HG02571 (cell line): Measurements from ENCODE around the gene RXFP4.
"Not testable (repeated sequence)": the region's sequence is repeated elsewhere in the genome, so short reads cannot be mapped to it uniquely, and the experiment has no call there.

Experiments used
- ATAC-seq: cut with Tn5 transposase; IDR thresholded peaks from one replicate; pipeline ENCODE4 v1.9.1; 2021; ENCODE audit warnings: mild to moderate bottlenecking, moderate library complexity; ENCODE audit not compliant: unreplicated experiment

RXFP4 gene

DNA sequence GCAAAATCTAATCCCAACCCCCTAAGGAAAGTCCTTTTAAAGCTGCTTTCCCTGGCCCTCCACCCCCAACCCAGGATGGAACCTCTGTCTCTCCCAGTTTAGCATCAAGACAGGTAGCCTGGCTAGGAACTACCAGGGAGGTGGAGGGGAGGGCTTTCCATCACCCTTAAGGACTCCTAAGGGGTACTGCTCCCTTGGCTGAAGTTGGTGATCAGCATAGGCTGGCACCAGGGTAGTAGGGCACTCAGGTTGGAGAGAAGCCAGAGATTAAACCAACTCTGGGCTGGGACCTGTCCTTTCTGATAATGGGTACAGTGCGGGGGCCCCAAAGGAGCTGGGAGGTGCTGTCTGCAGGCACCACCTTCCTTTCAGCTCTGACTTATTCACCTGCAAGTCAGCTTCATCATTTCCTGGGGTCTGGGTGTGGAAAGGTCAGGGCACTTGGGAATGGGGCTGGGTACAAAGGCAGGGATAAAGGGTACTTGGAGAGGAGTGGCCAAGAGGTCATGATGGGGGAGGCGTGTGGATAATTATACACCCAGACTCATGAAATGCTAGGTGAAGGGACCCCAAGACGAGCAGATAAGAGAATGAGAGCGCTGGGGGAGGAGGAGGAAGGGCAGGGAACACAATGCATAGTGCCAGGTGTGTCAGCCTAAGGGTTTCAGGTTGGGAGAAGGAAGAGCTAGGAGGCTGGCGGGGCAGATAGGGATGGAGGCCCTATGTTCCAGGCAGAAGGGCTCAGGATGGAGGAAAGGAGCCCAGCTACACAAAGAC, 35.7 kb downstream of the RXFP4 start:
- no peak for ATAC-seq

- no peak for ATAC-seq
These were observed 36.4 kb downstream of the RXFP4 start for GRCh38 chr1:155977690-155978324.

GRCh38 chr1:155978325-155978972, 37.0 kb downstream of the RXFP4 start, which contains the start of gene ARHGEF2:
ARHGEF2 (minus strand) TSS chr1:155978547; CDS start chr1:155978427, 120 bp downstream.
- no peak for ATAC-seq

- no peak for ATAC-seq
These were observed 37.6 kb downstream of the RXFP4 start for GRCh38 chr1:155978973-155979429.

- ATAC-seq: no peak
These were observed 38.3 kb downstream of the RXFP4 start for GRCh38 chr1:155979597-155980343.

DNA sequence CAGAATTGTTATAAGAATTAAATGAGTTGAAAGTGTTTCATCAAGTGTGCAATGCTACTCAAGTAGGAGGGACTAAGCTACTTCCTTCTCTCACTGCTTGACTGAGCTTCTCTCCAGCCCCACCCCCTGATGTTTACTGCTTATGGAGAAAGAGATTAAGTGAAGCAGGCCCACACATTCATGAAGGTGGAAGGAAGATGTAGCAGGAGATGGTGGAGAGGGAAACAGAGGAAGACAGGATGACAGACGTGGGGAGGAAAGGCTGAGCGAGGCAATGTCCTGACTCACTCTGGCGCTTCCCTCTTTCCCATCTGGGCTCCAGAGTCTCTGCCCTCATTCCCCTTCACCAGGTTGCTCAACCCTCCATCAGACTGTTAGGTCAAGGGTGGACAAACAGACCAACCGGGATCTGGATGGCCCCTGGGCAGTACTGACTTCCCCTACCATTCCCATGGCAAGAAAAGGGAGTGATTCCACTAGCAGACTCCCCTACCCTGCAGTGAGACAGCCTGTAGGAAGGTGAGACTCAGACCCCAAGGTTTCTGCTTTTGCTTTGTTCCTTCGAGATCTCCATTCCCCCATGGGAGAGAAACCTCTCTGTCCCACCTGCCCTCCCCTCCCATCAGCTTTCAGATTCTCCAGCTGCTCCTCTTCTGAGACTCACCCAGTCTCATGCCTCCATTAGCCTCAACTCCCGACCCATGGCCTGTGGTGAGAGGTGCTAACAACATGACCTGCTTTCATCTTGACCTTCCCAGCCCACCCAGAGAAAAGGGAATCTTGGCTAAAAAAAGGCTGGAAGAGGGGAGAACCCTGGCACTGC, 40.0 kb downstream of the RXFP4 start:
- ATAC-seq: no peak

DNA sequence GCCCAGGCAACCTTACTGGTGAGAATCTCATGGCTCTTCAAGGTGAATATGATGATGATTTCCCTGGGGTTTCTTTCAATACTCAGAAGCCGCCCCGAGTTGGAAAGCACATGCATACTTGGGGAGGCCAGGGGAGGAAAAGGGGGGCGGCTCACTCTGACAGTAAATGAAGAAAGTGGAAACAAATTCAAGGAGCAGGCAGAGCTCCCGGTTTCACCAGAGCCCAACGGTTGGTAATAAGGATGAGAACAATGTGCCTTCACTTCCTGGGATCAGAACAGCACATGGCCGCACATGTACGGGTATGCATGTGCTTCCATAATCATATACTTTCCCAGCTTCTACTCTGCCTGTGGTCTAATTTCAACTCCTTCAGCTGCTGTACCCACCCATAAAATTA, 40.7 kb downstream of the RXFP4 start:
- ATAC-seq: no peak

DNA sequence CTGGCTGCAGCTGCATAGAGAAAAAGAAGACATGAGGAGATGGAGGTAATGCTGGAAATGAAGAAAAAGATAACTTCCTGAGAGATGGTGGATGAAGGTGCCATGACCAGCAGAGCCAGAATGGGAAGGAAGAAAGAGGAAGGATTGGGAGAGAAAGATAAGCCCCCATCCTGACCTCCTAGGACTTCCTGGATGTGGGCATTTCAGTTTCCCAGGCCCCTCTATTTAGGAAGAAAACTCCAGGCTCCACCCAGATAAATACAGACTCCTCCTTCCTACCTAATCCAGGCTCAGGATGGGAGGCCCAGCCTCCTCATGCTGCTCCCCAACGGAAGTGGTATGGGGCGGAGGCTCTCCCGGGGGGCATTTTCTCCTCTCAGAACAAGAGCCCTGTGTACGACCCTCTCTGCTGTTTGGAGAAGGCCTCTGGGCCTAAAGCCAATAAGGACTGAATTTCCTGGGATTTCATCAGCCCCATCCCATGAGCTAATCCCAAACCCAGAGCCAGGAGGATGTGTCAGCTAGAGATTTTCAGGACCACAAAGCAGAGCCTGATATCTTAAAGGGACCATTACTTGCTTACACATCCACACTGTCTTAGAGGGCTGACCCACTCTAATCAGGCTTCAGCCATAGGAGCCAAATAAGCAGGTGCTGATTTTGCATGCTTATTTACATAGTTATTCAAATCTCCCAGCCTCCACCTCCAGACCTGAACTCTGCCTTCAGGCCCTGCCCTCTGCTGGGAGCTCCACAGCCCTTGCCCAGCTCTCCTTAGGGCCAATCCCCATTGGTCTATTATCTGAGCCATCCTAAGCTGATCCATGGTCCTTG, 42.0 kb downstream of the RXFP4 start:
- ATAC-seq: no peak

GRCh38 chr1:155984341-155984740, 42.9 kb downstream of the RXFP4 start:
- ATAC-seq: no peak

GRCh38 chr1:155984903-155985645, 43.6 kb downstream of the RXFP4 start:
- ATAC-seq: not testable (repeated sequence)

DNA sequence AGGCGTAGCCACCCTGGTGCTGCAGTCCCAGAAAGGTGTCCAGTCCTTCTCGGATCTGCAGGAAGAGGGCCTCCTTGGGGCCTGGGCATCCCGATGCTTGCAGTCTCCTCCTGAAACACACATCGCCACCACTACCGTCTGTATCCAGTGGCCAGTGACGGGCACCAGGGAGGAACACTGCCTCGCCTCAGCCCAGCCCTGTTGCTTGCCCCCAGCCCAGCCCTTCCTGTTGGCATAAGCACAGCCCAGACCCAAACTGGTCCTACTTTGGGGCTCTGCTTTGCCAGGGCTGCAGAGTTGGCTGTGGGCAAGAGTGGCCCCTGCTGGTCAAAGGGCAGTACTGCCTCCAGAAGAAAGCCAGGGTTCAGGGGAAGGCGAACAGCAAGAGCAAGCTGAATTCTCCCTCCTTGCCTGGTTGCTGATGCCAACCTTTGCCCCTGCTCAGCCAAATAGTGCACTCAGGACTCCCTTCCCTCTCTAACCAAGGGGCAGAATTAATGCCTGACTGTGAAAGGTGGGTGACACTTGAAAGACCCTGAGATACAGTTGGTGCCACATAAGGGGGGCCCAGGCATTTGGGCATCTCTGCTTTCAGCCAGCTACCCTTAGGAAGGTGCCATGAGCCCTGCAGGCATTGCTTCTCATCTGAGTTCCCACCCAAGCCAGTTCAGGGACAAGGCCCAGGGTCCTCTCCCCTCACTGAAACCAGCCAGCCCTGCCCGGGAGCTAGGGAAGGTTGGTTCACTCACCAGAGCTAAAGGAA, 48.0 kb downstream of the RXFP4 start:
- ATAC-seq: peak; percentile 76

GRCh38 chr1:155990005-155990739, 48.7 kb downstream of the RXFP4 start:
- no peak for ATAC-seq
